NCI-H82 (cell line): ENCODE data around the gene SBNO2.
A peak's percentile ranks its signal among the peaks of the same experiment; 100 is the strongest.
"Not testable (repeated sequence)": the region's sequence is repeated elsewhere in the genome, so short reads cannot be mapped to it uniquely, and the experiment has no call there.

ENCODE experiments used
- DNase-seq: peaks from one replicate; lab custom pipeline; 2025; lab: John Stamatoyannopoulos, UW

SBNO2 gene

DNA sequence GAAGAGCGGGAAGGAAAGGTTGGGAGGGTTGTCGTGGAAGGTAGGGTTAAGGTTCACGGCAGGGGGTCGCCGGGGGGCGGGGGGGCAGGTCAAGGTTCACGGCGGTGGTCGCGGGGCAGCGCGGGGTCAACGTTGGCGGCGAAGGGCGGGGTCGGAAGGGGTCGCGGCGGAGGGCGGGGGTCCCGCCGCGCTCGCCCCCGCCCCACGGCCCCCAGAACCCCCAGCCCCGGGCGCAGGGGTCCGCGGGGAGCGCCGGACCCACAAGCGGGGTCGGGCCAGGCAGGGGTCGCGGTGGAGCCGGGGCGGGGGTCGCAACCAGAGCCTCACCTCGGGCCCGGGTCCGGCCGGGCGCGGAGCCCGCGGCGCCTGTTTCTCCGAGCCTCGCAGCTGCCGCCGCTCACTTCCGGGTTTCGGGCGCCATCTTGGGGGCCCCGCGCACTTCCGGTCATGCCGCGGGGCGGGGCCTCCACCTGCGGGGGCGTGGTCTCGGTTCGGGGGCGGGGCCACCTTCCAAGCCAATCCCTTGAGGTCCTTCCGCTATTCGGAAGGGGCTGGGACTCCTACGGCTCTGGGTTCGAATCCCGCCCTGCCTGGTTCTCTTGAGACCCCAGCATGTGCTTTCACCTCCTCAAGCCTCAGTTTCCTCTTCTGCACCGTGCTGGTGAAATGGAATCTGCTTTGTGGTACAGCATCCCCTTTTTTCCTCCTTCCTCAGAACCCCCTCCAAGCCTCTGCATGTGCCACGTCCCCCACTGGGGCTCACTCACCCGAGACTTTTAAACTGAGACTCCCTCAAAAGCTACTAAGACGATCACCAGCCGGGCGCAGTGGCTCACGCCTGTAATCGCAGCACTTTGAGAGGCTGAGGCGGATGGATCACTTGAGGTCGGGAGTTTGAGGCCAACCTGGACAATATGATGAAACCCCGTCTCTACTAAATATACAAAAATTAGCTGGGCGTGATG is at the start of gene SBNO2:
TSS of gene SBNO2 (minus strand) at position 424 of the 965 bp plus-strand sequence. CDS start 19,992 bp downstream, outside the sequence.
- peak; percentile 83 for DNase-seq

DNA sequence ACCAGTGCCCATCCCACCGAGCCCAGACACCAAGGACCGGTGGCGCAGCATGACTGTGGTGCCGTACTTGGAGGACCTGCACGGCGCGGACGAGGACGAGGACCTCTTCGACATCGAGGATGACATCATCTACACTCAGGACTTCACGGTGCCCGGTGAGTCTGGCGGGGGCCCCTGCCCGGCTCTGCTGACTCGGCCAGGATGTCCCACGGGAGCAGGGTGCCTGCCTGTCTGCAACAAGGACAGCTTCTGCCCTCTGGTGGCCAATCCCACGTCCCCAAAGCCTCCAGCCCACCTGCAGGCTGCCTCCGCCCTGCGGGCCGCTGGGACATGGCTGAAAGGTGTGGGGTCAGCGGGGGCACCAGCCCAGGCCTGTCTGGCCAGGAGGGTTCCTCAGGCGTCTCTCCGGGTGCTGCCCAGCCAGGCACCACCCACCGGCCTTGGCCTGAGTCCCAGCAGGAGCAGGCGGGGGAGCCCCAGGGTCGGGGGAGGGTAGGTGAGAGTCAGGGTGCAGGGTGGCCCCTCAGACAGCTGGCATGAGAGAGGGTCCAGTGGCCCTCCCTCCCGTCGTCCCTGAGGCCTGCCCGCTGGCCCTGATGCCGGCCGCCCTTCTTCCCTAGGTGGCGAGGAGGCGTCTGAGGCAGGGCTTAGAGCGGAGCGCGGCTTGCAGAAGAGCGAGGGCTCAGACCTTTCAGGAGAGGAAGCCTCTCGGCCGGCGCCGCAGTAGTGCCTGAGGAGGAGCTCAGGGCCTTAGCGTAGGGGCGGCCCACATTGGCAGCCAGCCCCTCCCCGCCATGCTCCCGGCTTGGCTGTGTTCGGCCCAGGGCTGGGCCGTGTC is 49.2 kb upstream of the SBNO2 start:
- peak; percentile 46 for DNase-seq

GRCh38 chr19:1222394-1222793 is 48.3 kb upstream of the SBNO2 start:
- DNase-seq, result peak; percentile 30

DNA sequence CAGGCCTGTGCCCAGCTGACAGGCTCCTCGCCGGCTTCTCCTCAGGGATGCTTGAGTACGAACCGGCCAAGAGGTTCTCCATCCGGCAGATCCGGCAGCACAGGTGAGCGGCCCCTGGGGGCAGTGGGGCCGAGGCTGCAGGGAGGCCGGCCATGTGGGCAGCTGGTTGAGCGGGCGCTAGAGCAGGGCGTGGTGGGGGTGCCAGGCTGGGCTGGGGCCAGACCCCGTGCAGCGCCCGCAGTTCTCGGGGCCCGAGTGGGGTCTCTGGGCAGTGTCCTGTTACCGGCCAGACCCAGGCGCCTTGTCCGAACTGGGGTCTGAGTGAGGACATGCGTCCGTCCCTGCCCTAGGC is 47.8 kb upstream of the SBNO2 start:
- no peak for DNase-seq

GRCh38 chr19:1220976-1221903 is 47.2 kb upstream of the SBNO2 start:
- DNase-seq, result peak; percentile 17

- peak; percentile 75 for DNase-seq
Measured at GRCh38 chr19:1220477-1220930, 46.4 kb upstream of the SBNO2 start.

- DNase-seq, result no peak
Measured at GRCh38 chr19:1219786-1220476, 45.9 kb upstream of the SBNO2 start.

GRCh38 chr19:1218751-1219567 is 44.9 kb upstream of the SBNO2 start:
- no peak for DNase-seq

GRCh38 chr19:1217366-1217765 is 43.3 kb upstream of the SBNO2 start:
- DNase-seq, result no peak

- DNase-seq, result no peak
Measured at GRCh38 chr19:1216756-1217155, 42.7 kb upstream of the SBNO2 start.

GRCh38 chr19:1214862-1215731 is 41.0 kb upstream of the SBNO2 start:
- DNase-seq, result no peak

GRCh38 chr19:1214299-1214861 is 40.3 kb upstream of the SBNO2 start:
- no peak for DNase-seq

DNA sequence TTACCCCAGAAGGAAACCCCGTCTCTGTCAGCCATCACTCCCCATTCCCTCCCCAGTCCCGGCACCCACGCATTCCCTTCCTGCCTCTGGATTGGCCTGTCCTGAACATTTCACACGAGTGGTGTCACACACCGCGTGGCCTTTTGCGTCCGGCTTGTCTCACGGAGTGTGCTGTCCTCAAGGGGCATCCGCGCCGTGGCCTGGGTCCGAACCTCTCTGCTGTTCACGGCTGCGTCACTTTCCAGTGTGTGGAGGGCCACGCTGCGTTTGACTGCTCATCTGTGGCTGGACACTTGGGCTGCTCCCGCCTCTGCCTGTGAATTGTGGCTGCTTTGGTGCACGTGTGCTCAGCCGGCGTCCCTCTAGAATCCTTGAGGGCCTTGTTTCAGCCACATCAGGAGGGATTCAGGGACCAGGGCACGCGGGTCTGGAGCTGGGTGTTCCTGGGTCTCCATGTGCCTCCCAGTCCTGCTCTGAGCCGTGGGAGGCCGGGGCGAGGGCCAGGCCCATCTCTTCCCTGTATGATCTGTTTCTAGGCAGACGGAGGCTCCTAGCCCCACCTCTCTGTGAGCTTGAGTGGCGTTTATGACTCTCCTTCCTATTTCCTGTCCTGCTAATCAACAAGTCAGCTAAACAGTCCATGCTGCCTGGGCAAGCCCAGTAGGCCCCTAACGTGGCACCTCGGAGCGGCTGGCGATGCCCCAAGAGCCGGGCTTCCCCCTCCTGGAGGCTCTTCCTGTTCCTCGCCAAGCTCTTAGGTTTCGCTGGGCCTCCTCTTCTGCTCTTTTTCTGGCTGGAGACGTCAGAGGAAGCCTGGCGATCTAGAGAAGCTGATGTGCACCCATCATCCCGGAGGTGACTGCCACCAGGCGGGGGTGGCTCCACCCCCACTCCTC is 39.6 kb upstream of the SBNO2 start:
- no peak for DNase-seq

DNA sequence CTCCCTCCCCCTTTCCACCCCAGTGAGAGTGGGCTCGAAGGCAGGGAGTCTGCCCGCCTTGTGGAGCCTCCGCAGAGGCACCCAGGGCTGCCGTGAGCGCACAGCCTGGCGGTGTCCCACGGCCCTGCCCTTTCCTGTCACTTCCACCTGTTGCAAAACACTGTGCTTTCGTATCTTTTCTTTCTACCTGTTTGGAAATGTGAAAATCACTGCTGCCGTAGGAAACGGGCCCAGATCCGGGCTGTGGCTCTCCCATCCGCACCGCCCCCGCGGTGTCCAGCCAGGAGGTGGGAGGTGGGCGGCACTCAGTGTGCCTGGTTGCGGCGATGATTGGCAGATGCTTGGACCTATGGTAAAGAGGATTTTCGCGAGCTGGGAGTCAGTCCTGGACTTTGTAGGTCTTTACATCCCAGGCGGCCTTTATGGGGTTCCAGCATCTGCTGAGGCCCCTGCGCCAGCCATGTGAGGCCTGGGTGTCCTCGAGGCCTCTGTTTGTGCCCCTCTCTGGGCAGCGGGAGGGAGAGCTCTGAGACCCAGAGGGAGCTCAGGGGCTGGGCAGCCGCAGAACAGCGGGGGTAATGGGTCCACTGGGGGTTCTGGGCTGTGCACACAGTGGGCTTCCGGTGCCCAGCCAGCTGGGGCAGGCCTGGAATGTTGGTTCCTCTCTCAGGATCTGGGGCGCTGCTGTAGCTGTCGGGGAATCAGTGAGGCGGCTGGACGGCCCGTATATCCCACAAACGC is 37.6 kb upstream of the SBNO2 start:
- peak; percentile 13 for DNase-seq

DNA sequence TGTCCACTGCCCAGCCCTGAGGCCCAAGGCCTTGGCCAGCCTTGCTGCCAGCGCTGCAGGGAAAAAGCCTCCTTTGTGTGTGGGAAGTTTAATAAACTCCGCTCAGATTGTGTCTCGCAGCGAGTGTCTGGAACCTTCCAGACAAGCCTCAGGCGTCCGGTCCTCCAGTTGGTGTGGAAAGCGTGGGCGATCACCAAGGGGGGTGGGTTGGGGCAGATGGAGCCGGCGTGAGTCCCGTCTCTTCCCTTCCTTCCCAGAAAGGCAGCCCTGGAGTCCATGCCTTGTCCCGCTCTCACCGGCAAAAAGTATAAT is 36.1 kb upstream of the SBNO2 start:
- no peak for DNase-seq

DNA sequence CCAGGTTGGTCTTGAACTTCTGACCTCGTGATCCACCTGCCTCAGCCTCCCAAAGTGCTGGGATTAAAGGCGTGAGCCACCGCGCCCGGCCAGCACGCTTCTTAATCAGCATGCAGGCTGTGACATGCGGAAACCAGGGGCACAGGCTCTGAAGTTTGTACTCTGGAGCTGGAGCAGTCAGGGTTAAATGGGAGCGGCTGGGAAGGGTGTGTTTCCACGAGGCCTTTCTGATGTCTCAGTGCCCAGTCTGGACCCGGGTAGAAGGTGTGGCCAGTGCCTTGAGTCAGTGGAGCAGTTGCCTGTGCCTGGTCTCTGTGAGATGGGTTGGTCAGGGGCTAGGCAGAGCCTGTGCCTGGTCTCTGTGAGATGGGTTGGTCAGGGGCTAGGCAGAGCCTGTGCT is 34.8 kb upstream of the SBNO2 start:
- DNase-seq, result not testable (repeated sequence)

- peak; percentile 54 for DNase-seq
Measured at GRCh38 chr19:1206864-1207450, 32.9 kb upstream of the SBNO2 start.
